GM23338 (cell line): Measurements from ENCODE around the gene SMIM34. TPM values are rescaled to one million over a fixed set of nuclear protein-coding genes. Genes with fewer than 3 reads are reported as not detected.
"Not testable (repeated sequence)": the region's sequence is repeated elsewhere in the genome, so short reads cannot be mapped to it uniquely, and the experiment has no call there.

Source experiments
- ATAC-seq: fragments of 200-7000 bp; cut with Tn5 transposase; 3 replicates; pipeline ENCODE4 v1.9.1; 2020
- DNase-seq: peaks from one replicate; pipeline ENCODE4 v3.0.0-alpha.2; 2015; ENCODE audit warnings: low spot score
- H2AFZ ChIP-seq: fragments of 200-600 bp; sonication (generic); 2 replicates; pipeline ENCODE4 v1.8.0; 2016; ENCODE audit warnings: antibody characterized with exemption, mild to moderate bottlenecking, moderate library complexity
- H3F3A ChIP-seq: fragments of 200-600 bp; sonication (generic); replicated peaks from 2 replicates; pipeline ENCODE4 v1.8.0; 2017; ENCODE audit warnings: antibody characterized with exemption, mixed run types, low read depth
- H3K27ac ChIP-seq: fragments of 200-600 bp; sonication (generic); 2 replicates; pipeline ENCODE4 v1.6.1; 2016; ENCODE audit warnings: low read depth
- H3K27me3 ChIP-seq: fragments of 200-600 bp; sonication (generic); 2 replicates; pipeline ENCODE4 v1.8.0; 2016; ENCODE audit warnings: mild to moderate bottlenecking, mixed run types, moderate library complexity; ENCODE audit not compliant: insufficient read depth
- H3K36me3 ChIP-seq: fragments of 200-600 bp; sonication (generic); 2 replicates; pipeline ENCODE4 v1.8.0; 2016; ENCODE audit warnings: mild to moderate bottlenecking; ENCODE audit not compliant: insufficient read depth
- H3K4me1 ChIP-seq: fragments of 200-600 bp; sonication (generic); 2 replicates; pipeline ENCODE4 v1.8.0; 2016; ENCODE audit warnings: mild to moderate bottlenecking, moderate library complexity; ENCODE audit not compliant: insufficient read depth
- H3K4me2 ChIP-seq: fragments of 200-600 bp; sonication (generic); 2 replicates; pipeline ENCODE4 v1.7.1; 2017; ENCODE audit warnings: mixed run types
- H3K4me3 ChIP-seq: fragments of 200-600 bp; sonication (generic); 2 replicates; pipeline ENCODE4 v1.6.1; 2016; ENCODE audit warnings: mixed run types
- H3K79me2 ChIP-seq: fragments of 200-600 bp; sonication (generic); replicated peaks from 2 replicates; pipeline ENCODE4 v1.8.0; 2017; ENCODE audit warnings: mild to moderate bottlenecking; ENCODE audit not compliant: insufficient read depth
- H3K9me2 ChIP-seq: fragments of 200-600 bp; sonication (generic); 2 replicates; pipeline ENCODE4 v1.8.0; 2017; ENCODE audit not compliant: insufficient read depth
- H4K20me1 ChIP-seq: fragments of 200-600 bp; sonication (generic); replicated peaks from 2 replicates; pipeline ENCODE4 v1.8.0; 2017; ENCODE audit warnings: mild to moderate bottlenecking; ENCODE audit not compliant: insufficient read depth
- H3K27ac Mint-ChIP-seq: 2 replicates; pipeline ENCODE4 v1.8.0; 2020; ENCODE audit warnings: inconsistent platforms, mild to moderate bottlenecking, moderate library complexity, mixed read lengths
- H3K27me3 Mint-ChIP-seq: 3 replicates; pipeline ENCODE4 v1.8.0; 2022; ENCODE audit warnings: low read depth, mild to moderate bottlenecking, moderate library complexity, mixed read lengths, inconsistent platforms; ENCODE audit not compliant: insufficient read depth, poor library complexity
- H3K36me3 Mint-ChIP-seq: 3 replicates; pipeline ENCODE4 v1.8.0; 2021; ENCODE audit warnings: low read depth, mild to moderate bottlenecking, inconsistent platforms, moderate library complexity, mixed read lengths
- H3K4me1 Mint-ChIP-seq: 3 replicates; pipeline ENCODE4 v1.8.0; 2020; ENCODE audit warnings: mild to moderate bottlenecking, inconsistent platforms, mixed read lengths
- H3K4me3 Mint-ChIP-seq: 3 replicates; pipeline ENCODE4 v1.8.0; 2021; ENCODE audit warnings: moderate library complexity, mild to moderate bottlenecking, inconsistent platforms, mixed read lengths
- H3K9me3 Mint-ChIP-seq: 3 replicates; pipeline ENCODE4 v1.8.0; 2020; ENCODE audit warnings: moderate library complexity, mild to moderate bottlenecking, inconsistent platforms, mixed read lengths
- polyA plus RNA-seq: library from polyadenylated mRNA; unstranded; fragments of >200 nt; fragmentation: Nextera tagmentation; extraction: Ambion mirVana; gene quantifications from 2 replicates; pipeline ENCODE4 v1.2.1, GENCODE V29; 2016
- total RNA-seq: library from RNA; depleted of rRNA; stranded (reverse); fragments of >200 nt; shearing (Covaris generic); gene quantifications from 2 replicates; pipeline ENCODE4 v1.2.3, GENCODE V29; 2014

SMIM34 gene
- total and polyA plus RNA-seq, 2 experiments from 2014 or later: not detected

DNA sequence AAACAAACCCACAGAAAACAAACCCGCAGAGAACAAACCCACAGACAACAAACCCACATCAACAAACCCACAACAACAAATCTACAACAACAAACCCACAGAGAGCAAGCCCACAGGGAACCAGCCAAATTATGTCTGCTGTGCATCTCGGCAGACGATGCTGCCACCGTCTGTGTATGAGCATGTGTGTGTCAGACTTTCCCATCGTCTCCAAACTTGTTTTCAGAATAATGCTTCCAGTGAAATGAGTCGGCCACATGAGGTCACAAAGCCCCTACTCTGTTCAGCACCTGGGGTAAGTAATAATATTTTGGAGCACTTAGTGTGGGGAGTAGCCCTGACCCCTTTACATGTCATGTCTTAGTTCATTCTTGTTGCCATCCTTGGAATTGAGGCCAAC is 17.6 kb downstream of the SMIM34 start:
- not testable (repeated sequence) for H3K4me3 ChIP-seq, H3K79me2 ChIP-seq, H3F3A ChIP-seq, ATAC-seq, H3K9me3 Mint-ChIP-seq, H3K4me2 ChIP-seq, H3K9me2 ChIP-seq, DNase-seq, H3K27ac Mint-ChIP-seq, H3K4me3 Mint-ChIP-seq, H3K27ac ChIP-seq, H3K27me3 Mint-ChIP-seq, H3K4me1 Mint-ChIP-seq, H4K20me1 ChIP-seq, H3K4me1 ChIP-seq, H3K36me3 ChIP-seq, H2AFZ ChIP-seq, H3K36me3 Mint-ChIP-seq, H3K27me3 ChIP-seq

GRCh38 chr21:34405686-34406085 is 18.1 kb downstream of the SMIM34 start:
- H3K79me2 ChIP-seq: not testable (repeated sequence)

GRCh38 chr21:34404742-34405141 is 19.0 kb downstream of the SMIM34 start:
- H3K9me2 ChIP-seq, H3K4me3 ChIP-seq, DNase-seq, H3K36me3 ChIP-seq, H4K20me1 ChIP-seq, H3K4me1 Mint-ChIP-seq, H3K4me3 Mint-ChIP-seq, H2AFZ ChIP-seq, H3F3A ChIP-seq, H3K36me3 Mint-ChIP-seq, H3K4me1 ChIP-seq, H3K27ac Mint-ChIP-seq, H3K27me3 ChIP-seq, H3K27ac ChIP-seq, H3K4me2 ChIP-seq, H3K27me3 Mint-ChIP-seq, H3K79me2 ChIP-seq, H3K9me3 Mint-ChIP-seq: not testable (repeated sequence)
- ATAC-seq: peak; percentile 84

More at GRCh38 chr21:34405686-34406085, 18.1 kb downstream of the SMIM34 start:
- not testable (repeated sequence) for H3K4me3 Mint-ChIP-seq, H2AFZ ChIP-seq, DNase-seq, ATAC-seq, H3K27ac Mint-ChIP-seq, H3K27me3 ChIP-seq, H3K4me1 ChIP-seq, H3K9me3 Mint-ChIP-seq, H3K4me1 Mint-ChIP-seq, H3K36me3 ChIP-seq, H4K20me1 ChIP-seq, H3K4me3 ChIP-seq, H3K9me2 ChIP-seq, H3F3A ChIP-seq, H3K36me3 Mint-ChIP-seq, H3K27ac ChIP-seq, H3K27me3 Mint-ChIP-seq, H3K4me2 ChIP-seq

GRCh38 chr21:34400522-34400921 is 23.2 kb downstream of the SMIM34 start:
- H3K9me3 Mint-ChIP-seq, H3K4me3 Mint-ChIP-seq, H3K36me3 ChIP-seq, H3K36me3 Mint-ChIP-seq, H3K27ac ChIP-seq, DNase-seq, H3K27ac Mint-ChIP-seq, H3K9me2 ChIP-seq, H3K4me1 Mint-ChIP-seq, H3K27me3 Mint-ChIP-seq, H3K4me3 ChIP-seq, H3K79me2 ChIP-seq, H3K4me1 ChIP-seq, H3F3A ChIP-seq, H3K4me2 ChIP-seq, H4K20me1 ChIP-seq, H2AFZ ChIP-seq, H3K27me3 ChIP-seq, ATAC-seq: not testable (repeated sequence)

DNA sequence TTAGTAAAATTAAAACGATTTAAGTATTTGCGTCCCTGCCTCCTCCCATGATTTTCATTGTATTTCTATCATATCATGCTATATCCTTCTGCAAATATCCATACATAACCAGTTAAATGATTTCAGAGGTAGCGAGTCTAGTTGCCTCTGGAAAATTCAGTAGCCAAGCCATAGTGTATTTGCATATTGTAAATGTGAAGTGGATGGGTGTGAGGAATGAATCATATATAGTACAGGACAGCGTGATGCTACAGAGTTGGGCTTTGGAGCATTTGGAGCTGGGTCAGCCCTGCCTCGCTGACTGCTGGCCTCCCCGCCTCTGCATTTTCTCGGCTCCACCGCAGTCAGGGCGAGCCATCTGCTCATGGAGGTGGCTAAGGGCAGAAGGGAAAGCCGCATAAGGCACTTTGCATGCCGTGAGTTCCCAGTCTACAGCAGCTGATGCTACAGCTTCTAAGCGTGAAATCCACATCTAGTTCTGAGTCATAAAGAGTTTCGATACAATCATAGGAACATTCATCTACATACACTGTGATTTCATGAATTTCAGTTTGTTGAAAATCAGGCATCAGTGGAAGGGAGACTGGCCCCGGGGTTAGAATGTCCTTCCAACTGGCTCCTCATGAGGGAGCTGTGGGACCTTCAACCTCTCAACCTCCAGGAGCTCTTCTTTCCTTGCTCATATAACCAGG is 39.9 kb downstream of the SMIM34 start:
- H3K27ac ChIP-seq, H2AFZ ChIP-seq, H3K4me2 ChIP-seq, H3K36me3 Mint-ChIP-seq, DNase-seq, H3K4me1 Mint-ChIP-seq, H3K4me3 ChIP-seq, H3K4me3 Mint-ChIP-seq, H4K20me1 ChIP-seq, H3F3A ChIP-seq, H3K27me3 ChIP-seq, H3K79me2 ChIP-seq, H3K4me1 ChIP-seq, H3K27me3 Mint-ChIP-seq, H3K36me3 ChIP-seq, H3K9me3 Mint-ChIP-seq, H3K9me2 ChIP-seq, H3K27ac Mint-ChIP-seq: not testable (repeated sequence)
- ATAC-seq: peak; percentile 85

- H3K9me2 ChIP-seq, H3K36me3 ChIP-seq, ATAC-seq, H3F3A ChIP-seq, H3K4me1 ChIP-seq, H4K20me1 ChIP-seq, H3K79me2 ChIP-seq, H3K27me3 ChIP-seq, H3K27ac ChIP-seq, H3K4me3 ChIP-seq, H2AFZ ChIP-seq, H3K27me3 Mint-ChIP-seq, H3K9me3 Mint-ChIP-seq, H3K36me3 Mint-ChIP-seq, H3K4me2 ChIP-seq, H3K4me1 Mint-ChIP-seq, H3K4me3 Mint-ChIP-seq, H3K27ac Mint-ChIP-seq, DNase-seq: not testable (repeated sequence)
Observed at GRCh38 chr21:34383138-34383537, 40.6 kb downstream of the SMIM34 start.

GRCh38 chr21:34375619-34375972 is 48.2 kb downstream of the SMIM34 start:
- not testable (repeated sequence) for H3K4me3 ChIP-seq, H3K9me3 Mint-ChIP-seq, H2AFZ ChIP-seq, H3K4me2 ChIP-seq, H3K4me3 Mint-ChIP-seq, H3K27ac Mint-ChIP-seq, H3K9me2 ChIP-seq, H3K27me3 ChIP-seq, H3K4me1 ChIP-seq, H3K36me3 Mint-ChIP-seq, H3K27ac ChIP-seq, H3K79me2 ChIP-seq, H4K20me1 ChIP-seq, DNase-seq, H3F3A ChIP-seq, H3K4me1 Mint-ChIP-seq, H3K36me3 ChIP-seq, H3K27me3 Mint-ChIP-seq
- peak; percentile 85 for ATAC-seq
